Subcutaneous adipose tissue (tissue), 4 donors: Measurements from ENCODE around the gene TAS1R3. TPM values are rescaled to one million over a fixed set of nuclear protein-coding genes. Genes with fewer than 3 reads are reported as not detected.

ENCODE experiments used
- total RNA-seq, 4 donors: library from RNA; depleted of rRNA; stranded (reverse); fragments of >200 nt; gene quantifications; one replicate each; pipeline ENCODE4 v1.1.0, GENCODE V29; 2016
- TF ChIP-seq, protein P1 (sequence below): fragments of 450-650 bp; IDR thresholded peaks from one replicate; pipeline ENCODE4 v1.5.1; 2016; ENCODE audit warnings: low read depth, mild to moderate bottlenecking, control low read depth, antibody characterized with exemption, moderate library complexity

The TAS1R3 gene
- total RNA-seq, 4 donors from 2014 or later, result 0.22 to 0.75 TPM; not detected in 2

DNA sequence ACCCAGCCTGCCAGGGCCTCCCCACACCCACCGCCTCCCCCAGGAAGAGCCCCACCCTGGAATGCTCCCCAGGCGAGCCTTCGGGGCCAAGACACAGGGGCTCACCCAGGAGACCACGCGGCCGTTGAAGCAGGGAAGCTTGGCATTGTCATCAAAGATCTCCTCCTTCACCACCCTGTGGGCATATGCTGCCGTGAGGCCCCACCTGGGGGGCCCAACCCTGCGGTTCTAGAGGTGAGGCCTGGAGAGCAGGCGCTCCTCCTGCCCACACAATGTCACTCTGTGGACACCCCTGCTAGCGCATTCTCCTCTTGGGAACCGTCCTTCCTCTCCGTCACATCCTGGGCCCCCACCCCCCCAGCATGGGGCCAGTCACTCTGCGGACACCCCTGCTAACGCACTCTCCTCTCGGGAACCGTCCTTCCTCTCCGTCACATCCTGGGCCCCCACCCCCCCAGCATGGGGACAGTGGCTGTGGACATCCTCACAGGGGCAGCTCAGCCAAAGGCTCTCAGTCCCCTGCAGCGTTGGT lies 11.6 kb downstream of the TAS1R3 start:
- TF ChIP-seq, protein P1, sequence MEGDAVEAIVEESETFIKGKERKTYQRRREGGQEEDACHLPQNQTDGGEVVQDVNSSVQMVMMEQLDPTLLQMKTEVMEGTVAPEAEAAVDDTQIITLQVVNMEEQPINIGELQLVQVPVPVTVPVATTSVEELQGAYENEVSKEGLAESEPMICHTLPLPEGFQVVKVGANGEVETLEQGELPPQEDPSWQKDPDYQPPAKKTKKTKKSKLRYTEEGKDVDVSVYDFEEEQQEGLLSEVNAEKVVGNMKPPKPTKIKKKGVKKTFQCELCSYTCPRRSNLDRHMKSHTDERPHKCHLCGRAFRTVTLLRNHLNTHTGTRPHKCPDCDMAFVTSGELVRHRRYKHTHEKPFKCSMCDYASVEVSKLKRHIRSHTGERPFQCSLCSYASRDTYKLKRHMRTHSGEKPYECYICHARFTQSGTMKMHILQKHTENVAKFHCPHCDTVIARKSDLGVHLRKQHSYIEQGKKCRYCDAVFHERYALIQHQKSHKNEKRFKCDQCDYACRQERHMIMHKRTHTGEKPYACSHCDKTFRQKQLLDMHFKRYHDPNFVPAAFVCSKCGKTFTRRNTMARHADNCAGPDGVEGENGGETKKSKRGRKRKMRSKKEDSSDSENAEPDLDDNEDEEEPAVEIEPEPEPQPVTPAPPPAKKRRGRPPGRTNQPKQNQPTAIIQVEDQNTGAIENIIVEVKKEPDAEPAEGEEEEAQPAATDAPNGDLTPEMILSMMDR, result no peak

DNA sequence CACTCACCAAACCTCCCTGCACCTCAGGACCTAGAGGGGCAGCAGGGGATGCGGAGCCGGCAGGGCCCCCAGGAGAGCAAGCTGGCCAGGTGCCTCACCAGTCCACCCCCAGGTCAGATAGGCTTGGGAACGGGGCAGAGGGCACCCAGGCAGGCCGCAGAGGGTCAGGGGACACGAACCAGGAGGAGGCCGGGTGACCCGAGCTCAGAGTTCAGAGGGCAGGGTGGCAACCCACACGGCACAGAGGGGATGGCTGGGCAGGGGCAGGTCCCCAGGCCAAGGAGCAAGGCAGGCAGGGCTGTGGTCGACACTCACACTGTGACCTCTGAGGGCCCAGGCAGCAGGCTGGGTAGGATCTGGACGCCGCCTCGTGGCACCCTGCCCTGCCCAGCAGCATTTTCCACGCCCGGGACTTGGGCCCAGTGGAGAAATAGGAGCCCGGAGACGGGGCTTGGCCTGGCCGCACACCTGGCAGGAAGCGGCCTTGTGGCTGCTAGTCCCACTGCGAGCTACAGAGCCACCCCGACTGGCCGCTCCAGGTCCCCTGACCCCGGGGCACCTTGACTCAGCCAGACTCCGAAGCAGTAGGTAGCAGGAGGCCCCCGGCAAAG lies 12.8 kb downstream of the TAS1R3 start:
- TF ChIP-seq, protein P1, result no peak

DNA sequence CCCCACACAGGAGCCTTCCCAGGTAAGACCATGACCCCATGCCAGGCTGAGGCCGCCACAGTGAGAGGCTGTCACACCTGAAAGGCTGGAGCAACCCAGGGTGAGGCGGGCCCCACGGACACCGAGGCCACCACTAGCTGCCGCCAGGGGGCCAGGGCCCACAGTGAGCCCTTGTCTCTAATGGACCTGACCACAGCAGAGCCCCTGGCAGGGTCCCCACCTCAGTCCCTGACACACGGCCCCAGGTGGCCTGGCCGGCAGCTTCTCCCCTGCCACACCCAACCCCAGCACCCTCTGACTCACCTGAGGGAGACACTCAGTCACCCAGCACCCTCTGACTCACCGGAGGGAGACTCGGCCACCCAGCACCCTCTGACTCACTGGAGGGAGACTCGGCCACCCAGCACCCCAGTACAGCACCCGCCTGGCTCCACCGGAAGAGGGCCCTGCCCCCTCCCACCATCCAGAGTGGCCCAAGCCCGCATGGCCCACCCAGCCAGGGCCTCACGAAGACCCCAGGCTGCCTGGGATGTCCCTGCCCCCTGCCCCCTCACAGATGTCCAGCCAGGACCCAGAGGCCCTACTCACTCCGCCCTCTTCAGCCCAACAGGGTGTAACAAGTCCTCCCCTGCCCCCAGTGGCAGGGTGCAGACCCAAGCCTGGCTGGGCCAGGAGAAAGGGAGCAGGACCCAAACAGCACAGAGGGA lies 13.7 kb downstream of the TAS1R3 start:
- TF ChIP-seq, protein P1, result no peak

DNA sequence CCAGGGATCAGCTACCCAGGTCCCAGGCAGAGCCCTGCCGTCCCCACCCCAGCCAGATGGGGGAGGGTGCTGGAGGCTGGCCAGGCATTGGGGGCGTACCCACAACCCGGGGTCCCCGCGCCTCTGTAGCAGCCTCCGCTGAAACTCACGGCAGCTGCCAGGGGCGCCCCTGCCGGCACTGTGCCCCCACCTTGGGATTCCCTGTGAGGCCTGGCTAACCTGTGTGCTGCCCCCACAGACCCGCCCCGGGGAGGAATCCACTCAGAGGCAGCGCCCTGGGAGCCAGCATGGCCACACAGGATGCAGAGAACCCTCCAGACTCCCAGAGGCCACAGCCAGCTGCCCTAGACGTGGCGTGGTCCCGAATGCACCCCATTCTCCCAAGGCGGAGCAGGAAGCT lies 14.3 kb downstream of the TAS1R3 start:
- TF ChIP-seq, protein P1, result no peak

DNA sequence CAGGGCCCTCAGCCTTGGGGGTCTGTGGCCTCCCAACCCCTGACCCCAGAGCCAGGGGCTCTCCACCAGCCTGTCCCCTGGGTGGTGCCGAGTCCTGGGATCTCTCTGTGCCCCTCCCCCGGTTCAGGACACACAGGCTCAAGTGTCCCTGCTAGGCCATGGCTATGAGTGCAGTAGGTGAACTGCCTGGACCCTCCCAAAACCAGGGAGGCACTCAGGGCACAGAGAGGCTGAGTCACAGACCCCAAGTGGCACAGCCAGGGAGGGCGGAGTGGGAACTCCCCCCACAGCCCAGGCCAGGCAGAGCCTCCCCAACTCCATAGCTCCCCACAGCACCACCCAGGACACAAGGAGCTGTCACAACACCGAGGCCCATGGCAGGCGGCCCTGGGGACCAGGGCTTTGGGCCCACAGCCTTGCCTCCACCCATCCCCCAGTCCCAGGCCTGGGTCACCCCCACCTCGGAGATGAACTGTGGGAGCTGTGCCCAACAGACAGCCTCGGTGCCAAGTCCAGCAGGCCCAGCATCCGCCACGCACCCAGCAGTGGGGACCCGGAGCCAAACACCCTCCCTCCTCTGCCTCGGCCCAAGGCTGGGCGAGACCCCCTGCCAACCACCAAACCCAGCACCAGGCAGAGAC lies 14.9 kb downstream of the TAS1R3 start:
- TF ChIP-seq, protein P1, result no peak

DNA sequence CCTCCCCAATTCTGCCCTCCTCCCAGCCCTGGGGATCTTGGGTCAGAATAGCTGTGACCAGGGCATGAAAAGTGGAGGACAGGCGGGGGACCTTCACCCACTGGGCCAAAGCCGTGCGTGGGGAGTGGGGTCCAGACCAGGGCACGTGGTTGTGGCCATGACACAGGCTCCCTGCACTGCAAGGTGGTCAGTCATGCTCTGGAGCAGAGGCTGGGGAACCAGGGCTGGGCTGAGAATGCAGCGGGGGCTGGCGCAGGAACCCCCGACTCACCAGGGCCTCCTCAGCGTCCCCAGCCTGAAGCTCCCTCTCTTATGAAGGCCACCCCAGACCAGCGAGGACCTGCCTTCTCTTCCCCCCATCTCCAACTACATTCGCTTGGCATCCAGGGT lies 15.4 kb downstream of the TAS1R3 start:
- TF ChIP-seq, protein P1, result no peak

DNA sequence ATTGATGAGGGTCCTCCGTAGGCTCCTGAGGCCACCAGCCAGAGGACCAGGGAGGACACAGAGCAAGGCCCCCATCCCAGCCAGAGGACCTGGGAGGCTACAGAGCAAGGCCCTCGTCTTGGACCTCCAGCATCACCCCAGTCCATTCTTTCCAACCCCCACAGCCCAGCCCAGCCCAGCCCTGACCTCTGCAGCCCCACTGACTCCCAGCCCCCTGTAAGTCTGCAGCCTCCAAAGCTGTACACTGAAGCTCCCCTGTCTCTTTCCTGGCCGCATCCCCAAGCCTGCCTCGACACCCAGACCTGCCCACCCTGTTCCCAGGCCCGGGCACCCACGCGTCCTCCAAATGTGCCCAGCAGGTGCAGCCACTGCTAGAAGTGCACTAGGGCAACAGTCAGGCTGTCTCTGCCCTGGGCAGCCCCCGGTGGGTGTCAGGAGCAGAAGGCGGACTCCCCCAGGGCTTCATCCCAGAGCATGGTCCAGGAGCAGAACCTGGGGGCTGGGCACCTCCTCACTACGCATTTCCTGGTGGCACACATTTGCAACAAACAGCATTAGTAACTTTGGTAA lies 16.0 kb downstream of the TAS1R3 start:
- TF ChIP-seq, protein P1, result no peak
